ENCODE measurements around the gene PAM16.

PAM16 gene

GRCh38 chr16:4376893-4377572 lies 25.9 kb upstream of the PAM16 start:
- H3K36me3 Mint-ChIP-seq: peaks cover 29% of the 10 kb centered on the region
- H3K27ac Mint-ChIP-seq: no peak overlapping the region
- ATAC-seq: no peak
- no peak overlapping the region for H3K4me3 Mint-ChIP-seq
- H3K9me3 Mint-ChIP-seq: no peaks in the 10 kb centered on the region
- no peaks in the 10 kb centered on the region for H3K27me3 Mint-ChIP-seq
- H3K4me1 Mint-ChIP-seq: peaks cover 51% of the 10 kb centered on the region

- no peak overlapping the region for H3K4me3 Mint-ChIP-seq
- no peak for ATAC-seq
- no peak overlapping the region for H3K27ac Mint-ChIP-seq
- no peaks in the 10 kb centered on the region for H3K9me3 Mint-ChIP-seq
- peaks cover 23% of the 10 kb centered on the region for H3K36me3 Mint-ChIP-seq
- peaks cover 53% of the 10 kb centered on the region for H3K4me1 Mint-ChIP-seq
- no peaks in the 10 kb centered on the region for H3K27me3 Mint-ChIP-seq
Observed at GRCh38 chr16:4376126-4376892, 25.2 kb upstream of the PAM16 start.

- no peaks in the 10 kb centered on the region for H3K9me3 Mint-ChIP-seq
- peaks cover 20% of the 10 kb centered on the region for H3K36me3 Mint-ChIP-seq
- H3K4me3 Mint-ChIP-seq: no peak overlapping the region
- no peak overlapping the region for H3K27ac Mint-ChIP-seq
- H3K27me3 Mint-ChIP-seq: no peaks in the 10 kb centered on the region
- H3K4me1 Mint-ChIP-seq: peaks cover 50% of the 10 kb centered on the region
- ATAC-seq: no peak
Observed at GRCh38 chr16:4375717-4376116, 24.6 kb upstream of the PAM16 start.

GRCh38 chr16:4373909-4374742 lies 23.0 kb upstream of the PAM16 start:
- no peak overlapping the region for H3K27ac Mint-ChIP-seq
- H3K27me3 Mint-ChIP-seq: no peaks in the 10 kb centered on the region
- peaks cover 51% of the 10 kb centered on the region for H3K4me1 Mint-ChIP-seq
- H3K4me3 Mint-ChIP-seq: no peak overlapping the region
- peaks cover 14% of the 10 kb centered on the region for H3K36me3 Mint-ChIP-seq
- ATAC-seq: no peak
- H3K9me3 Mint-ChIP-seq: no peaks in the 10 kb centered on the region

- Mint-ChIP-seq H3K27ac (no peak overlapping the region), H3K9me3 (no peaks in the 10 kb centered on the region), H3K4me1 (peaks cover 51% of the 10 kb centered on the region), H3K27me3 (no peaks in the 10 kb centered on the region), H3K36me3 (peaks cover 14% of the 10 kb centered on the region), H3K4me3 (peak overlapping the region; percentile 7)
- no peak for ATAC-seq
Observed at GRCh38 chr16:4373356-4373908, 22.3 kb upstream of the PAM16 start.

GRCh38 chr16:4372578-4373355 lies 21.6 kb upstream of the PAM16 start:
- H3K27me3 Mint-ChIP-seq: no peaks in the 10 kb centered on the region
- no peaks in the 10 kb centered on the region for H3K9me3 Mint-ChIP-seq
- no peak overlapping the region for H3K27ac Mint-ChIP-seq
- H3K4me3 Mint-ChIP-seq: peak overlapping the region; percentile 7
- H3K4me1 Mint-ChIP-seq: peaks cover 47% of the 10 kb centered on the region
- peak; percentile 62 for ATAC-seq
- peaks cover 11% of the 10 kb centered on the region for H3K36me3 Mint-ChIP-seq

- no peak overlapping the region for H3K27ac Mint-ChIP-seq
- no peaks in the 10 kb centered on the region for H3K9me3 Mint-ChIP-seq
- H3K36me3 Mint-ChIP-seq: peaks cover 14% of the 10 kb centered on the region
- peak overlapping the region; percentile 74 for H3K4me3 Mint-ChIP-seq
- H3K4me1 Mint-ChIP-seq: peaks cover 51% of the 10 kb centered on the region
- H3K27me3 Mint-ChIP-seq: no peaks in the 10 kb centered on the region
- peak; percentile 57 for ATAC-seq
Observed at GRCh38 chr16:4372001-4372577, 21.0 kb upstream of the PAM16 start.

GRCh38 chr16:4371357-4372000 lies 20.4 kb upstream of the PAM16 start, which contains the start of gene VASN:
VASN (plus strand) TSS chr16:4371848; CDS start chr16:4380878, 9,030 bp downstream.
- no peak within 1 kb of the TSS for H3K27ac Mint-ChIP-seq
- ATAC-seq: peak; percentile 81
- H3K9me3 Mint-ChIP-seq: no peaks in the 10 kb centered on the region
- no peaks in the 10 kb centered on the region for H3K27me3 Mint-ChIP-seq
- H3K4me3 Mint-ChIP-seq: peak within 1 kb of the TSS; percentile 74
- peaks cover 58% of the 10 kb centered on the region for H3K4me1 Mint-ChIP-seq
- H3K36me3 Mint-ChIP-seq: peaks cover 14% of the 10 kb centered on the region

- peaks cover 12% of the 10 kb centered on the region for H3K36me3 Mint-ChIP-seq
- no peaks in the 10 kb centered on the region for H3K9me3 Mint-ChIP-seq
- no peak overlapping the region for H3K4me3 Mint-ChIP-seq
- H3K27me3 Mint-ChIP-seq: no peaks in the 10 kb centered on the region
- peaks cover 62% of the 10 kb centered on the region for H3K4me1 Mint-ChIP-seq
- no peak for ATAC-seq
- no peak overlapping the region for H3K27ac Mint-ChIP-seq
Observed at GRCh38 chr16:4370570-4371356, 19.6 kb upstream of the PAM16 start.

- Mint-ChIP-seq H3K9me3 (no peaks in the 10 kb centered on the region), H3K36me3 (peaks cover 7% of the 10 kb centered on the region), H3K4me3 (no peak overlapping the region), H3K27me3 (no peaks in the 10 kb centered on the region), H3K4me1 (peaks cover 62% of the 10 kb centered on the region), H3K27ac (no peak overlapping the region)
- ATAC-seq: no peak
Observed at GRCh38 chr16:4370151-4370550, 19.0 kb upstream of the PAM16 start.

- H3K9me3 Mint-ChIP-seq: no peaks in the 10 kb centered on the region
- peaks cover 7% of the 10 kb centered on the region for H3K36me3 Mint-ChIP-seq
- no peak for ATAC-seq
- H3K27me3 Mint-ChIP-seq: no peaks in the 10 kb centered on the region
- H3K4me1 Mint-ChIP-seq: peaks cover 64% of the 10 kb centered on the region
- H3K27ac Mint-ChIP-seq: no peak overlapping the region
- no peak overlapping the region for H3K4me3 Mint-ChIP-seq
Observed at GRCh38 chr16:4369007-4369733, 18.0 kb upstream of the PAM16 start.

- H3K4me1 Mint-ChIP-seq: peaks cover 64% of the 10 kb centered on the region
- H3K4me3 Mint-ChIP-seq: no peak overlapping the region
Observed at GRCh38 chr16:4367393-4367856, 16.3 kb upstream of the PAM16 start.

More at GRCh38 chr16:4367393-4367856, 16.3 kb upstream of the PAM16 start:
- no peak for ATAC-seq
- peaks cover 24% of the 10 kb centered on the region for H3K36me3 Mint-ChIP-seq
- H3K27ac Mint-ChIP-seq: no peak overlapping the region
- no peaks in the 10 kb centered on the region for H3K27me3 Mint-ChIP-seq
- H3K9me3 Mint-ChIP-seq: no peaks in the 10 kb centered on the region

Data from stimulated activated memory B cell treated with anti-CD40 and anti-IgM and Interleukin-4, amounts not matched to agents 10 μg/mL and 1 μg/mL and 100 μg/mL, for 72 hours (primary cell).